H1 (cell line): Measurements from ENCODE around the gene MYH9.

Experiments used
- CTCF ChIP-seq, 3 experiments: IDR thresholded peaks; 1 replicate in 2 of 3; 2 replicates in 1 of 3; pipeline versions ENCODE4 v1.5.1 to v1.6.1; 2011; ENCODE audit warnings: low read length in 3 of 3, mild to moderate bottlenecking in 3 of 3, inconsistent platforms in 2 of 3, low read depth in 1 of 3, moderate library complexity in 1 of 3; ENCODE audit not compliant: insufficient read depth in 1 of 3; ENCODE audit errors: control extremely low read depth in 1 of 3
- POLR2A ChIP-seq, 2 experiments: IDR thresholded peaks; 1 replicate in 1 of 2; 2 replicates in 1 of 2; pipeline ENCODE4 v1.6.1; 2011; ENCODE audit warnings: low read depth in 2 of 2, low read length in 2 of 2, mild to moderate bottlenecking in 2 of 2; ENCODE audit errors: control extremely low read depth in 1 of 2
- SRF ChIP-seq: IDR thresholded peaks from 2 replicates; pipeline ENCODE4 v1.6.1; 2011; ENCODE audit warnings: mild to moderate bottlenecking, low read depth, low read length, moderate library complexity

- TF ChIP-seq POLR2A (IDR thresholded peaks at IDR 0.05; ENCODE audit: control extremely low read depth in 1 of 2, low read depth in 2 of 2, low read length in 2 of 2) (no peak), CTCF (IDR thresholded peaks at IDR 0.05; ENCODE audit: control extremely low read depth in 1 of 3, insufficient read depth in 1 of 3, low read depth in 1 of 3, low read length in 3 of 3) (no peak), SRF (no peak)
Observed at GRCh38 chr22:36235585-36235984, 152.2 kb downstream of the MYH9 start.
